ENCODE data around the gene FMN1. TPM values are rescaled to one million over a fixed set of nuclear protein-coding genes. Genes with fewer than 3 reads are reported as not detected.

FMN1 gene
- total RNA-seq, 1 donor from 2014 or later: 4.2 TPM

GRCh38 chr15:32944431-32944830, 250.1 kb downstream of the FMN1 start:
- DNase-seq (ENCODE audit: extremely low spot score, unreplicated experiment): no peak
- Mint-ChIP-seq H3K9me3 (ENCODE audit: unreplicated experiment) (peaks cover 6% of the 10 kb centered on the region), H3K4me3 (ENCODE audit: unreplicated experiment) (no peak overlapping the region), H3K4me1 (ENCODE audit: unreplicated experiment) (peaks cover 9% of the 10 kb centered on the region), H3K36me3 (ENCODE audit: unreplicated experiment) (peaks cover 1% of the 10 kb centered on the region), H3K27ac (ENCODE audit: unreplicated experiment) (no peak overlapping the region), H3K27me3 (ENCODE audit: unreplicated experiment) (no peaks in the 10 kb centered on the region)
- no peak for TF ChIP-seq CTCF (IDR thresholded peaks at IDR 0.05)

GRCh38 chr15:32943711-32944110, 250.8 kb downstream of the FMN1 start:
- Mint-ChIP-seq H3K9me3 (ENCODE audit: unreplicated experiment) (no peaks in the 10 kb centered on the region), H3K27ac (ENCODE audit: unreplicated experiment) (no peak overlapping the region), H3K27me3 (ENCODE audit: unreplicated experiment) (no peaks in the 10 kb centered on the region), H3K4me3 (ENCODE audit: unreplicated experiment) (no peak overlapping the region), H3K36me3 (ENCODE audit: unreplicated experiment) (no peaks in the 10 kb centered on the region), H3K4me1 (ENCODE audit: unreplicated experiment) (peaks cover 9% of the 10 kb centered on the region)
- DNase-seq (ENCODE audit: extremely low spot score, unreplicated experiment): no peak
- no peak for TF ChIP-seq CTCF (IDR thresholded peaks at IDR 0.05)

- H3K4me1 Mint-ChIP-seq (ENCODE audit: unreplicated experiment): peaks cover 9% of the 10 kb centered on the region
- no peak for DNase-seq (ENCODE audit: extremely low spot score, unreplicated experiment)
These were observed 252.1 kb downstream of the FMN1 start for GRCh38 chr15:32942401-32942841.

GRCh38 chr15:32941823-32942222, 252.7 kb downstream of the FMN1 start:
- Mint-ChIP-seq H3K36me3 (ENCODE audit: unreplicated experiment) (peaks cover 5% of the 10 kb centered on the region), H3K4me1 (ENCODE audit: unreplicated experiment) (peaks cover 9% of the 10 kb centered on the region), H3K27me3 (ENCODE audit: unreplicated experiment) (no peaks in the 10 kb centered on the region), H3K9me3 (ENCODE audit: unreplicated experiment) (no peaks in the 10 kb centered on the region), H3K27ac (ENCODE audit: unreplicated experiment) (no peak overlapping the region), H3K4me3 (ENCODE audit: unreplicated experiment) (no peak overlapping the region)
- no peak for TF ChIP-seq CTCF (IDR thresholded peaks at IDR 0.05)
- DNase-seq (ENCODE audit: extremely low spot score, unreplicated experiment): no peak

More at GRCh38 chr15:32942401-32942841, 252.1 kb downstream of the FMN1 start:
- no peaks in the 10 kb centered on the region for H3K27me3 Mint-ChIP-seq (ENCODE audit: unreplicated experiment)
- H3K4me3 Mint-ChIP-seq (ENCODE audit: unreplicated experiment): no peak overlapping the region
- peak overlapping the region; percentile 1 for H3K27ac Mint-ChIP-seq (ENCODE audit: unreplicated experiment)
- TF ChIP-seq CTCF (IDR thresholded peaks at IDR 0.05): no peak
- H3K9me3 Mint-ChIP-seq (ENCODE audit: unreplicated experiment): no peaks in the 10 kb centered on the region
- H3K36me3 Mint-ChIP-seq (ENCODE audit: unreplicated experiment): peaks cover 5% of the 10 kb centered on the region

GRCh38 chr15:32936976-32937375, 257.5 kb downstream of the FMN1 start:
- Mint-ChIP-seq H3K27me3 (ENCODE audit: unreplicated experiment) (no peaks in the 10 kb centered on the region), H3K4me1 (ENCODE audit: unreplicated experiment) (peaks cover 11% of the 10 kb centered on the region), H3K27ac (ENCODE audit: unreplicated experiment) (no peak overlapping the region), H3K4me3 (ENCODE audit: unreplicated experiment) (no peak overlapping the region), H3K9me3 (ENCODE audit: unreplicated experiment) (no peaks in the 10 kb centered on the region), H3K36me3 (ENCODE audit: unreplicated experiment) (peaks cover 8% of the 10 kb centered on the region)
- DNase-seq (ENCODE audit: extremely low spot score, unreplicated experiment): no peak
- TF ChIP-seq CTCF (IDR thresholded peaks at IDR 0.05): no peak

Measured in osteocyte (in vitro differentiated cells).